Kidney (tissue), 14 donors: Measurements from ENCODE around the gene MIS18BP1. TPM values are rescaled to one million over a fixed set of nuclear protein-coding genes. Genes with fewer than 3 reads are reported as not detected.
A peak's percentile ranks its signal among the peaks of the same experiment; 100 is the strongest.

ENCODE experiments used
- DNase-seq, 5 donors: peaks; one replicate each; pipeline ENCODE4 v3.0.0-alpha.2; 2013 to 2020
- FAIRE-seq: peaks from 2 replicates; lab custom pipeline; 2012; peaks lifted over from hg19 to GRCh38; lab: Jason Lieb, UNC
- H3K27ac ChIP-seq, 2 donors: one replicate each; pipeline ENCODE4 v1.7.0; 2013; ENCODE audit warnings: low read depth in 2 of 2, low read length in 2 of 2, inconsistent platforms in 1 of 2
- H3K27me3 ChIP-seq: one replicate; pipeline ENCODE4 v1.7.1; 2013; ENCODE audit warnings: low read length, inconsistent platforms; ENCODE audit not compliant: control insufficient read depth, insufficient read depth
- H3K36me3 ChIP-seq, 3 donors: one replicate each; pipeline versions ENCODE4 v1.7.0 to v1.7.1; 2013; ENCODE audit warnings: low read length in 3 of 3, control low read depth in 1 of 3, inconsistent platforms in 1 of 3; ENCODE audit not compliant: insufficient read depth in 3 of 3, control insufficient read depth in 2 of 3
- H3K4me1 ChIP-seq, 3 donors: one replicate each; pipeline versions ENCODE4 v1.7.0 to v1.7.1; 2013; ENCODE audit warnings: low read length in 3 of 3, inconsistent platforms in 1 of 3, low read depth in 1 of 3; ENCODE audit not compliant: control insufficient read depth in 2 of 3, insufficient read depth in 2 of 3
- H3K4me3 ChIP-seq, 3 donors: one replicate each; pipeline versions ENCODE4 v1.7.0 to v1.8.1; 2013; ENCODE audit warnings: low read length in 3 of 3, control low read depth in 1 of 3, inconsistent platforms in 1 of 3
- H3K9ac ChIP-seq, 3 donors: one replicate each; pipeline versions ENCODE4 v1.7.0 to v1.7.1; 2013; ENCODE audit warnings: low read length in 3 of 3, control low read depth in 1 of 3, inconsistent platforms in 1 of 3
- H3K9me3 ChIP-seq, 3 donors: one replicate each; pipeline versions ENCODE4 v1.7.0 to v1.7.1; 2013; ENCODE audit warnings: low read length in 3 of 3, control low read depth in 1 of 3, inconsistent platforms in 1 of 3; ENCODE audit not compliant: control insufficient read depth in 2 of 3, insufficient read depth in 1 of 3
- intact Hi-C: fragments of 100-400 bp; cut with DNase I; formaldehyde crosslinking; loops from one replicate; pipeline ENCODE4 v1.11.1; 2022
- polyA plus RNA-seq: library from polyadenylated mRNA; stranded (reverse); fragments of 350-450 nt; fragmentation: Illumina TruSeq; extraction: RNeasy Lipid Tissue Mini Kit (QIAGEN cat#74804); gene quantifications from one replicate; pipeline ENCODE4 v1.2.3, GENCODE V29; 2014; ENCODE audit warnings: low read depth, low replicate concordance; ENCODE audit not compliant: insufficient read depth
- total RNA-seq: library from RNA; stranded (reverse); fragmentation: NEBNext Ultra II Directional; extraction: Animal tissue kit (Norgen Biotek cat#: 25700); gene quantifications from one replicate; pipeline ENCODE4 v1.2.1, GENCODE V29; 2021
- TF ChIP-seq, protein P1 (sequence below): IDR thresholded peaks from 3 replicates; pipeline ENCODE4 v1.5.1; 2012; ENCODE audit warnings: mild to moderate bottlenecking, moderate library complexity, borderline replicate concordance; ENCODE audit not compliant: insufficient read depth; ENCODE audit errors: extremely low read depth
- donor health status: control.
- donor health status: control.
- donor health status: control.
- donor health status: control.
- donor health status: control.
- donor health status: DM: yes; HTN: yes; CAD: no.
- donor health status: Normal renal cell carcinoma (clear cell type).

Gene MIS18BP1
- total and polyA plus RNA-seq, 2 donors from 2014 or later, result 3.7 to 17.9 TPM

DNA sequence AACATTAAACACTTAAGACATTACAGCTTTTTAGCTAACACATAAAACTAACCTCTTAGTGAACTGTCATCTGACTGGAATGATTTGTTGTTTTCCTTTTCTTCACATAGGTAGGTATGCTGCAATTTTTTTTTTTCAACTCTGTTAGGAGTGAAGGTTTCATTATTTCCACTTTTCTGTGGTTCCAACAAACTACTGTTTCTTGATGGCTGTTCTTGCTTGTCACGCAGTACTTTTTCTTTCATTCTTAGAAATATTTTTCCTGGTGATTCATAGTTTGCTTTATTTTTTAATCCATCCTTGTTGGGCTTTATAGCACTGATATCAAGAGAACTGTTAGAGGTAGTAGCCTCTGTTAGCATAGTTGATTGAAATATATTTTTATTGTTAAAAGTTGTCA is 6.3 kb downstream of the MIS18BP1 start:
- DNase-seq (no peak), FAIRE-seq (no peak)
- H3K9me3 ChIP-seq, result no peaks in the 10 kb centered on the region
- TF ChIP-seq, protein P1, sequence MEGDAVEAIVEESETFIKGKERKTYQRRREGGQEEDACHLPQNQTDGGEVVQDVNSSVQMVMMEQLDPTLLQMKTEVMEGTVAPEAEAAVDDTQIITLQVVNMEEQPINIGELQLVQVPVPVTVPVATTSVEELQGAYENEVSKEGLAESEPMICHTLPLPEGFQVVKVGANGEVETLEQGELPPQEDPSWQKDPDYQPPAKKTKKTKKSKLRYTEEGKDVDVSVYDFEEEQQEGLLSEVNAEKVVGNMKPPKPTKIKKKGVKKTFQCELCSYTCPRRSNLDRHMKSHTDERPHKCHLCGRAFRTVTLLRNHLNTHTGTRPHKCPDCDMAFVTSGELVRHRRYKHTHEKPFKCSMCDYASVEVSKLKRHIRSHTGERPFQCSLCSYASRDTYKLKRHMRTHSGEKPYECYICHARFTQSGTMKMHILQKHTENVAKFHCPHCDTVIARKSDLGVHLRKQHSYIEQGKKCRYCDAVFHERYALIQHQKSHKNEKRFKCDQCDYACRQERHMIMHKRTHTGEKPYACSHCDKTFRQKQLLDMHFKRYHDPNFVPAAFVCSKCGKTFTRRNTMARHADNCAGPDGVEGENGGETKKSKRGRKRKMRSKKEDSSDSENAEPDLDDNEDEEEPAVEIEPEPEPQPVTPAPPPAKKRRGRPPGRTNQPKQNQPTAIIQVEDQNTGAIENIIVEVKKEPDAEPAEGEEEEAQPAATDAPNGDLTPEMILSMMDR, result no peak
- H3K9ac ChIP-seq, result no peak overlapping the region
- H3K4me3 ChIP-seq, result no peak overlapping the region
- intact Hi-C loops, result no loop called here
- H3K36me3 ChIP-seq, result no peaks in the 10 kb centered on the region
- H3K4me1 ChIP-seq, result peaks cover 0 to under 1% (median 0%) of the 10 kb centered on the region in 3 donors
- no peak overlapping the region for H3K27ac ChIP-seq
- H3K27me3 ChIP-seq, result no peaks in the 10 kb centered on the region

DNA sequence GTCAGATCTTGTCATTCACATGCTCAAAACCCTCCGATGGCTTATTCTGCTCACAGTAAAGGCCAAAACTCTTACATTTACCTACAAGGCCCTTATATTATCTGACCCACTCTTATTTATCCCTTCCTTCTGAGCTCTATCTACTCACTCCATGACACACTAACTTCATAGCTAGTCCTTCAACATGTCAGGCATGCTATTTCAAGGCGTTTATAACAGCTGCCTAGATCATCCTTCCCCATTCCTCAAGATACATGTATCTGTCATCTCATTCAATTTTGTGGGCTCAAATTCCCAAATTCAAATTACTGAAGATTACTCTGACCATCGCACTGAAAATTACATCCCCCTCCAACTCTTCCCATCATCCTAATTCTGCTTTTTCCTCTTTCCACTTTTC is 6.9 kb downstream of the MIS18BP1 start:
- intact Hi-C loops, result no loop called here
- FAIRE-seq (no peak), DNase-seq (no peak)
- no peak overlapping the region for H3K4me3 ChIP-seq
- no peaks in the 10 kb centered on the region for H3K27me3 ChIP-seq
- no peaks in the 10 kb centered on the region for H3K9me3 ChIP-seq
- TF ChIP-seq, protein P1, result no peak
- H3K36me3 ChIP-seq, result no peaks in the 10 kb centered on the region
- no peak overlapping the region for H3K27ac ChIP-seq
- H3K9ac ChIP-seq, result no peak overlapping the region
- no peaks in the 10 kb centered on the region for H3K4me1 ChIP-seq

DNA sequence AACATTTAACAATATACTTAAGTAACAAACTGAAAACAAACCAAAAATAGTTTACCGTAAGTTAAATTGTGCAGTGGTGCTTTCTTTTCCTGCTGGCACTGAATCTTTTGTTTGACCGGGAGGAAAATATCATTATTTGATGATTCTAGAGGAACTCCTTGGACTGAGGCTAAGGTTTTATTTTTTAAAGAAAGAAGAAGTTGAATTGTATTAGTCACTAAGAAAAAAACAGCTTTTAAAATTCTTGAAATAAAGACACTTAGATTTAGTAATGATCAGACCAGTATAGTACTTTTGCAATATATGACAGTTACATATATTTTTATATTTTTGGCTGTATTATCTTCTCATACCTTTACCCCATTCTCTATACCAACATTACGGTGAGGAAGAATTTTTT is 10.3 kb downstream of the MIS18BP1 start:
- Histone ChIP-seq H3K27ac (no peak overlapping the region), H3K4me3 (peak overlapping the region in 1 of 3 donors; percentile 4)

DNA sequence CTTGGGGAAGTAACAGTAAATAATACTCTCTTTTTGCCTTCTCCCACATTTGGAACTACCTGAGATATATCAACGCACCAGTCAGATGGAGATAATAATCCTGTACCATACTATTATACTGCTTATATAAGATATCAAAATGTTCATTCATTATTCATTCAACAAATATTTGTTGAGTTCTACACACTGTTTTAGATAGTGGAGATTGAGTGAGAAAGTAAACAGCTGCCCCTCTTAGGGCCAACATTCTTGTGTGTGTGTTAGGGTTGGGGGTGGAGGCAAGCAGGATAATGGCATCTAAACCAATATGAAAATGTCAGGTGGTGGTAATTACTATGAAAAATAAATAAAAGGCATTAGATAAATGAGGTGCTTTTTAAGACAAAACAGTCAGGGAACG is 14.0 kb downstream of the MIS18BP1 start:
- Histone ChIP-seq H3K9ac (no peak overlapping the region), H3K27ac (no peak overlapping the region), H3K9me3 (no peaks in the 10 kb centered on the region), H3K27me3 (no peaks in the 10 kb centered on the region), H3K36me3 (no peaks in the 10 kb centered on the region), H3K4me3 (no peak overlapping the region), H3K4me1 (no peaks in the 10 kb centered on the region)
- intact Hi-C loops, result no loop called here
- DNase-seq (no peak), FAIRE-seq (no peak)
- TF ChIP-seq, protein P1, result no peak

More for the DNA sequence above, 10.3 kb downstream of the MIS18BP1 start:
- intact Hi-C loops, result no loop called here
- H3K27me3 ChIP-seq, result no peaks in the 10 kb centered on the region
- no peaks in the 10 kb centered on the region for H3K9me3 ChIP-seq
- peak in 1 of 5 donors; percentile 7 for DNase-seq
- TF ChIP-seq, protein P1, result no peak
- no peaks in the 10 kb centered on the region for H3K36me3 ChIP-seq
- no peak overlapping the region for H3K9ac ChIP-seq
- H3K4me1 ChIP-seq, result no peaks in the 10 kb centered on the region
- FAIRE-seq, result no peak
